HepG2 (cell line): ENCODE data around the gene SEPTIN2. TPM values are rescaled to one million over a fixed set of nuclear protein-coding genes. Genes with fewer than 3 reads are reported as not detected.
"Not testable (repeated sequence)": the region's sequence is repeated elsewhere in the genome, so short reads cannot be mapped to it uniquely, and the experiment has no call there.

Experiments used
- ATAC-seq: fragments of 200-7000 bp; cut with Tn5 transposase; 3 replicates; pipeline ENCODE4 v1.9.1; 2020; ENCODE audit warnings: mild to moderate bottlenecking, moderate library complexity
- BruUV-seq: library from RNA; stranded (reverse); fragments of 400-500 nt; replicated peaks from 2 replicates; lab custom pipeline; 2021; lab: Mats Ljungman, UMichigan
- CTCF ChIA-PET: fragments of 300-600 bp; formaldehyde crosslinking; extraction: SDS; loops from one replicate; lab custom pipeline; 2021; ENCODE audit warnings: low total read pairs, inconsistent platforms, low intra/inter-chr PET ratio; lab: Yijun Ruan, JAX
- POLR2A ChIA-PET: fragments of 350-600 bp; sonication (Branson Sonifier 250); formaldehyde crosslinking; loops from one replicate; lab custom pipeline; 2020; ENCODE audit warnings: antibody characterized with exemption, inconsistent platforms; lab: Yijun Ruan, JAX
- DNase-seq: peaks from one replicate; pipeline ENCODE4 v3.0.0-alpha.2; 2015; ENCODE audit warnings: low spot score
- FAIRE-seq: peaks from 3 replicates; lab custom pipeline; 2011; peaks lifted over from hg19 to GRCh38; lab: Jason Lieb, UNC
- H2AFZ ChIP-seq: one replicate; pipeline ENCODE4 v1.6.1; 2011; ENCODE audit warnings: low read length, inconsistent platforms
- H3K27ac ChIP-seq: fragments of 300-600 bp; 3 replicates; pipeline ENCODE4 v1.8.0; 2011; ENCODE audit warnings: mixed run types, mild to moderate bottlenecking, mixed read lengths, low read length, inconsistent platforms; ENCODE audit not compliant: insufficient read depth; ENCODE audit errors: extremely low read length
- H3K27me3 ChIP-seq, 2 experiments: fragments of 200-600 bp in 1 of 2; 2 replicates in 1 of 2; 3 replicates in 1 of 2; pipeline versions ENCODE4 v1.6.0 to v1.8.0; 2011; ENCODE audit warnings: low read length in 2 of 2, mild to moderate bottlenecking in 2 of 2, moderate library complexity in 2 of 2, inconsistent platforms in 1 of 2; ENCODE audit not compliant: insufficient read depth in 2 of 2, control insufficient read depth in 1 of 2
- H3K36me3 ChIP-seq, 2 experiments: fragments of 200-600 bp in 1 of 2; replicated peaks in 1 of 2; 2 replicates in 1 of 2; 3 replicates in 1 of 2; pipeline versions ENCODE4 v1.5.1 to v1.8.0; 2011; ENCODE audit warnings: low read length in 2 of 2, inconsistent platforms in 1 of 2; ENCODE audit not compliant: insufficient read depth in 2 of 2, control insufficient read depth in 1 of 2
- H3K4me1 ChIP-seq: 2 replicates; pipeline ENCODE4 v1.5.1; 2012; ENCODE audit warnings: low read length, inconsistent platforms; ENCODE audit not compliant: insufficient read depth
- H3K4me2 ChIP-seq: 2 replicates; pipeline ENCODE4 v1.6.0; 2011; ENCODE audit warnings: low read depth, low read length, inconsistent platforms
- H3K4me3 ChIP-seq, 3 experiments: fragments of 200-600 bp in 1 of 3; sonication (generic), shearing (Covaris generic) in 1 of 3; replicated peaks in 1 of 3; 2 replicates each; pipeline ENCODE4 v1.5.1; 2011 to 2016; ENCODE audit warnings: low read length in 3 of 3, inconsistent platforms in 2 of 3, low read depth in 2 of 3, mild to moderate bottlenecking in 2 of 3, control low read depth in 1 of 3, mixed read lengths in 1 of 3; ENCODE audit not compliant: insufficient read depth in 1 of 3
- H3K79me2 ChIP-seq: one replicate; pipeline ENCODE4 v1.6.1; 2011; ENCODE audit warnings: low read length, inconsistent platforms; ENCODE audit not compliant: insufficient read depth
- H3K9ac ChIP-seq: 2 replicates; pipeline ENCODE4 v1.6.0; 2011; ENCODE audit warnings: mild to moderate bottlenecking, low read depth, low read length, inconsistent platforms; ENCODE audit not compliant: insufficient read depth
- H3K9me3 ChIP-seq: 2 replicates; pipeline ENCODE4 v1.5.1; 2012; ENCODE audit warnings: mild to moderate bottlenecking, low read length
- H4K20me1 ChIP-seq: 2 replicates; pipeline ENCODE4 v1.6.0; 2011; ENCODE audit warnings: inconsistent platforms, mild to moderate bottlenecking, low read length, moderate library complexity; ENCODE audit not compliant: insufficient read depth
- GTF3A ChIP-seq: sonication (generic); formaldehyde crosslinking; conservative IDR thresholded peaks from 2 replicates; pipeline ENCODE4 v1.4.0; 2020; ENCODE audit warnings: mild to moderate bottlenecking, missing genetic modification reagents
- HNF4A ChIP-seq: sonication (generic); formaldehyde crosslinking; IDR thresholded peaks from 2 replicates; pipeline ENCODE4 v1.4.0; 2020; ENCODE audit warnings: missing genetic modification reagents
- MAFF ChIP-seq: IDR thresholded peaks from 2 replicates; pipeline ENCODE4 v1.6.1; 2011; ENCODE audit warnings: low read depth, low read length, improper control_type of control experiment
- MAFK ChIP-seq, 2 experiments: IDR thresholded peaks in 1 of 2; conservative IDR thresholded peaks in 1 of 2; 2 replicates each; pipeline ENCODE4 v1.6.1; 2011; ENCODE audit warnings: improper control_type of control experiment in 2 of 2, low read length in 2 of 2
- ZFY ChIP-seq: sonication (generic); formaldehyde crosslinking; IDR thresholded peaks from 2 replicates; pipeline ENCODE4 v1.4.0; 2020; ENCODE audit warnings: missing genetic modification reagents
- ZNF121 ChIP-seq: sonication (generic); formaldehyde crosslinking; IDR thresholded peaks from 2 replicates; pipeline ENCODE4 v1.5.0; 2020; ENCODE audit warnings: mild to moderate bottlenecking, missing genetic modification reagents
- WGBS: methylation state at CpG from one replicate; pipeline ENCODE4 v1.1.6; 2017; ENCODE audit warnings: low lambda C conversion rate; 5-methylcytosine and 5-hydroxymethylcytosine counted together
- in situ Hi-C: cut with HindIII; loops from 2 replicates; pipeline ENCODE4 v1.10.0; 2017; ENCODE audit warnings: low pct_unique_long_range_greater_than_20kb; ENCODE audit not compliant: extremely low pct_ligation_motif_present
- intact Hi-C: fragments of 100-400 bp; cut with micrococcal nuclease; formaldehyde crosslinking; loops from one replicate; pipeline ENCODE4 v1.10.0; 2022; ENCODE audit not compliant: unreplicated experiment
- polyA plus RNA-seq, 8 experiments: library from polyadenylated mRNA; depleted of rRNA in 3 of 8; stranded (reverse) in 7 of 8; unstranded in 1 of 8; fragments of >200 nt; fragmentation: Illumina TruSeq in 4 of 8; extraction: Trizol in 4 of 8; gene quantifications; 2 replicates each; pipeline versions ENCODE4 v1.2.1 to v1.2.3, GENCODE V29; 2011 to 2016; ENCODE audit warnings: low read depth in 4 of 8, missing spikeins in 1 of 8, mixed read lengths in 1 of 8; ENCODE audit not compliant: insufficient read depth in 1 of 8
- total RNA-seq, 5 experiments: library from RNA; depleted of rRNA; stranded (reverse); fragments of >200 nt; fragmentation: Illumina TruSeq; extraction: Trizol; gene quantifications; 2 replicates each; pipeline ENCODE4 v1.2.3, GENCODE V29; 2016; ENCODE audit warnings: low read depth in 1 of 5
- TF ChIP-seq, protein P1 (sequence below): sonication (generic); formaldehyde crosslinking; IDR thresholded peaks from 2 replicates; pipeline ENCODE4 v1.8.0; 2022; ENCODE audit warnings: mild to moderate bottlenecking, missing genetic modification reagents, moderate library complexity
- TF ChIP-seq, protein P2 (sequence below): IDR thresholded peaks from 2 replicates; pipeline ENCODE4 v1.6.1; 2016; ENCODE audit warnings: missing genetic modification reagents, missing compliant biosample characterization

Gene SEPTIN2
- total and polyA plus RNA-seq, 2 of the 13 experiments (the other 11 are each of a cell fraction or from before 2014, with no cell fraction given), result 493 to 733 TPM

DNA sequence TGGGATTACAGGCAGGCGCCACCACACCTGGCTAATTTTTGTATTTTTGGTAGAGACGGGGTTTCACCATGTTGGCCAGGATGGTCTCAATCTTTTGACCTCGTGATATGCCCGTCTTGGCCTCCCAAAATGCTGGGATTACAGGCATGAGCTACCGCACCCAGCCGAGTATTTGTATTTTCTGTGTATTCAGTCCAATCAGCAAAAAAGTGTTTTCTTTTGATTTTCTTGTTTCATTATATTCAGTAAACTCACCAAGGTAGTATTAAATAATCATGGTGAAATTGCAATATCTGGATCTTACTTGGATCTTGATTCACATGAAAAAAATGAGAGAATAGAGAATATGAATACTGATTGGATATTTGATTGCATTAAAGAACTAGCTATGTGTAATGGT, 3.1 kb downstream of the SEPTIN2 start:
- FAIRE-seq, intact Hi-C loops, H2AFZ ChIP-seq, H3K9ac ChIP-seq, BruUV-seq, ATAC-seq, H3K27me3 ChIP-seq, H3K9me3 ChIP-seq, CTCF ChIA-PET, H3K36me3 ChIP-seq, DNase-seq, H3K27ac ChIP-seq: not testable (repeated sequence)
- Histone ChIP-seq H4K20me1 (peaks cover 74% of the 10 kb centered on the region), H3K79me2 (peaks cover 89% of the 10 kb centered on the region), H3K4me2 (peak overlapping the region; percentile 98), H3K4me1 (peaks cover 71% of the 10 kb centered on the region), H3K4me3 (peak overlapping the region in 2 of 3 experiments; percentile 6 to 96; a peak in 3 of 6 replicates)
- TF ChIP-seq MAFF (peak; percentile 60), MAFK (conservative IDR thresholded peaks at IDR 0.05 in 1 of 2, IDR thresholded peaks at IDR 0.05 in 1 of 2; ENCODE audit: low read length in 2 of 2) (peak; percentile 75 to 80)
- in situ Hi-C loops, result loop anchor here (5.0 kb wide), 2 partner anchors 33 to 52 kb away; no protein-coding TSS in a partner anchor
- 77% methylated on average over 6 of the region's 6 CpGs for WGBS
- POLR2A ChIA-PET, result interaction anchor here (0.6 to 1.5 kb wide), 3 partner anchors 32 to 56 kb away, joined by 3 to 7 read pairs (median 3); partner anchors contain the start of gene FARP2

DNA sequence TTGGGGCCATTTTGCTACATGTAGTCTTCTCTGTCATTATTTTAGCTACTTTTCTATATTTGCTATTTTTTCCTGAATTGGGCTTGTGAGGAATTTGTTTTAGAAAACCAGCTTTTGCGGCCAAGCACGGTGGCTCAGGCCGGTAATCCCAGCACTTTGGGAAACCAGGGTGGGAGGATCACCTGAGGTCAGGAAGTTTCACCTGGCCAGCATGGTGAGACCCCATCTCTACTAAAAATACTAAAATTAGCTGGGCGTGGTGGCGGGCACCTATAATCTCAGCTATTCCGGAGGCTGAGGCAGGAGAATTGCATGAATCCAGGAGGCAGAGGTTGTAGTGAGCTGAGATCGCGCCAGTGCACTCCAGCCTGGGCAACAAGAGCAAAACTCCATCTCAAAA, 4.7 kb downstream of the SEPTIN2 start:
- WGBS, result 90% methylated on average over 8 of the region's 8 CpGs
- BruUV-seq, result no TSS peak
- Histone ChIP-seq H2AFZ (no peak overlapping the region), H3K4me3 (peak overlapping the region in 2 of 3 experiments; percentile 31 to 96; a peak in 4 of 6 replicates), H3K4me2 (peak overlapping the region; percentile 98), H4K20me1 (peaks cover 89% of the 10 kb centered on the region), H3K36me3 (peaks cover 0 to 21% of the 10 kb centered on the region in 2 experiments; a peak in 4 of 5 replicates), H3K9ac (peak overlapping the region; percentile 13; the same call in 1 of the 2 replicates), H3K4me1 (peaks cover 75% of the 10 kb centered on the region), H3K9me3 (no peaks in the 10 kb centered on the region), H3K27me3 (no peaks in the 10 kb centered on the region; a peak in 1 of 5 replicates), H3K27ac (no peak overlapping the region), H3K79me2 (peaks cover 94% of the 10 kb centered on the region)
- DNase-seq (no peak), FAIRE-seq (no peak), ATAC-seq (no peak)
- ChIA-PET CTCF (no interaction called here), POLR2A (interaction anchor here (1.0 to 2.3 kb wide), 2 partner anchors 30 to 39 kb away, joined by 3 to 6 read pairs; no protein-coding TSS in a partner anchor)
- TF ChIP-seq HNF4A (no peak), GTF3A (CRISPR knock-in tag) (no peak), ZNF121 (CRISPR knock-in tag) (peak; percentile 61; the same call in 1 of the 2 replicates), ZFY (CRISPR knock-in tag) (no peak)
- TF ChIP-seq, protein P1, sequence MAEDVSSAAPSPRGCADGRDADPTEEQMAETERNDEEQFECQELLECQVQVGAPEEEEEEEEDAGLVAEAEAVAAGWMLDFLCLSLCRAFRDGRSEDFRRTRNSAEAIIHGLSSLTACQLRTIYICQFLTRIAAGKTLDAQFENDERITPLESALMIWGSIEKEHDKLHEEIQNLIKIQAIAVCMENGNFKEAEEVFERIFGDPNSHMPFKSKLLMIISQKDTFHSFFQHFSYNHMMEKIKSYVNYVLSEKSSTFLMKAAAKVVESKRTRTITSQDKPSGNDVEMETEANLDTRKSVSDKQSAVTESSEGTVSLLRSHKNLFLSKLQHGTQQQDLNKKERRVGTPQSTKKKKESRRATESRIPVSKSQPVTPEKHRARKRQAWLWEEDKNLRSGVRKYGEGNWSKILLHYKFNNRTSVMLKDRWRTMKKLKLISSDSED, result no peak
- TF ChIP-seq, protein P2, sequence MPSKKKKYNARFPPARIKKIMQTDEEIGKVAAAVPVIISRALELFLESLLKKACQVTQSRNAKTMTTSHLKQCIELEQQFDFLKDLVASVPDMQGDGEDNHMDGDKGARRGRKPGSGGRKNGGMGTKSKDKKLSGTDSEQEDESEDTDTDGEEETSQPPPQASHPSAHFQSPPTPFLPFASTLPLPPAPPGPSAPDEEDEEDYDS, result no peak
- in situ Hi-C loops, result no loop called here
- intact Hi-C loops, result no loop called here
